Pulmonary artery endothelial cell (primary cell): ENCODE data around the gene ZFYVE28. TPM values are rescaled to one million over a fixed set of nuclear protein-coding genes. Genes with fewer than 3 reads are reported as not detected.
"Not testable (repeated sequence)": the region's sequence is repeated elsewhere in the genome, so short reads cannot be mapped to it uniquely, and the experiment has no call there.

Source experiments
- DNase-seq: peaks from one replicate; pipeline ENCODE4 v3.0.0-alpha.2; 2011; ENCODE audit warnings: low read depth, low spot score
- total RNA-seq: library from RNA; depleted of rRNA; stranded (reverse); fragments of >200 nt; gene quantifications from 2 replicates; pipeline ENCODE4 v1.2.3, GENCODE V29; 2014

ZFYVE28 gene
- total RNA-seq = 10.8 and 12.3 TPM in 2 replicates

DNA sequence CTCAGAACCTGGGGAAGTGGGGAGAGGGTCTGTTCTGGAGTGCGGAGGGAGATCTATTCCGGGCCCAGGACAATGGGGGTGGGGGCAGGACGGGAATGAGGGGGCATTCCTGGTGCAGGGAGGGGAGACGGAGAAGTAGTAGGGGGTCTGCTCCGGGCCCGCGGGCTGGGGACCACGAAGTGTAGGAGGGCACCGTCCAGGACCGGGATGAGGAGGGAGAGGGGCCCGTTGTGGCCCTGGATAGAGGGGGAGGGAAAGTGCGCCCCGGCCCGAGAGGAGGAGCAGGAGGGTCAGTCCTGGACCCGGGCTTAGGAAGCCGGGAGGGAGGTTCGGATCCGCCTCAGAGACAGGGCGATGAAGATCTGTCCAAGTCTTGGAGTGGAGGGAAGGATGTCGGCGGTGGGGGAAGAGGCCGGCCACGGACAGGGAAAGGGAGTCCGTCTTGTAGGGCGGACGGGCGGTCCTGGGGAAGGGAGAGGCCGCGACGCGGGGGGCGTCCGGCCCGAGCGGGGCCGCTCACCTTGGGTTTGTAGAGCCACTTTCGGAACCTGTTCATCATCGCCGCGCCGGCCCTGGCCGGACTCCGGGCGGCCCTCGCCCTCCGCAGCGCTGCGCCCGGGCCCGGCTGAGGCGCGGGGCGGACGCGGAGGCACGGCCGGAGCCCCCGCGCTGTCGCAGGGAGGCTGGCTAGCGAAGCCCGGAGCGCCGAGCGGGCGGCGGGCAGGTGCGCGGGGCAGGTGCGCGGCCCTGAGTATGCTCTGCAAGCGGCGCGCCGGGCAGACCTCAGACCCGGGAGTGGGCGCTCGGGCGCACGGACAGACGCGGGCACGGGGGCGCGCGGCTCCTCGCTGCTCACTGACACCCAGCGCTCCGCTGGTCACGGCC is at the start of gene ZFYVE28:
ZFYVE28 (minus strand) TSS at position 881 of the 885 bp plus-strand sequence; CDS start at position 559, 322 bp downstream.
- DNase-seq = no peak

- not testable (repeated sequence) for DNase-seq
Observed at GRCh38 chr4:2465544-2465943, 47.1 kb upstream of the ZFYVE28 start.

DNA sequence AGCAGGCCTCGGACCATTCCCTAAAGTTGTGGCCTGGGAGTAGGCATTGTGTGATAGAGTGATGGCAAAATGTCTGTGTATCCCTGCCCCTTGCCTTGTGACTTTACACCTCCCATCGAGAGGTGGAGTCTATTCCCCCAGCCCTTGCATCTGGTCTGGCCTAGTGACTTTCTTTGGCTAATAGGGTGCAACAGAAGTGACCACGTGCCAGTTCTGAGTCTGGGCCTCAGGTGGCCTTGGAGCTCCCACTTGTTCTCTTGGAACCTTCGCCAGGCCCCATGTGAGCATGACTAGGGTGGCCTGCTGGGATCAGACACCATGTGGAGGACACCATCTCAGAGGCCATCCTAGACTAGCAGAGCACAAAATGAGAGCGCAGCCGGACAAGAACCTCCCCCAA is 46.6 kb upstream of the ZFYVE28 start:
- DNase-seq = no peak

GRCh38 chr4:2462992-2463762 is 44.7 kb upstream of the ZFYVE28 start:
- DNase-seq = no peak

DNA sequence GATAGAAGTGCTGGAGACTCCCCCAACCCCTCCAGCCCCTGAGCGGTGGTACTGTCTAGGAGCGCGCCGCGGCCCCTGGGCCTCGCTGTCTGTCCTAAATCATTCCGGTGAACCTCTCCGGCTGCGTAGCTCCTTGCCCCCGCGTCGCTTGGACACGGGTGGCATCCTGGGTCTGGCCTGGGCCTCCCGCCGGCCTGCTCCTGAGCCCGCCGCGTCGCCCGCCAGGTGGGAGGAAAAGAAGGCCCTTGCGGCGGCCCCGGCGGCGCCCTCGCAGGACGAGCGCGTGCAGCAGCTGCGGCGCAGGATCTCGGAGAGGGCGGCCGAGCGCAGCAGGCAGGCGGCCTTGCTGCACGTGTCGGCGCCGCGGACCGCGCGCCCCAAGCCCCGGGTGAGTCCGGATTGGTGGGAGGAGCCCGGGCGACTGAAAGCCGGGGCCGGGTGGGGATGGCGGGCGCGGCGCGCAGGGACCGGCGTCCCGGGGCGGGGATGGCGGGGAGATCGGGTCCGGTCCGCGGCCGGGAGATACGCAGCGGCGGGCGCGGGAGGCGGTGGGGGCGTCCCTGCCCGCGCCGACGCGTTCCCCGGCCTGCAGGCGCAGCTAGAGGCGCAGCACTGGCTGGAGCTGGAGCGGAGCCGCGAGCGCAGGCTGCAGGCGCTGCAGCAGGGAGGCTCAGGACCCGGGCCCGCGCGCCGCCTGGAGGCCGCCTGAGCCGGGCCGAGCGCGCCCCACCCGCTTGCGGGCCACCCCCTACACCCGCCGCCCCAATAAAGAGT is 44.0 kb upstream of the ZFYVE28 start:
- DNase-seq = peak; percentile 37

DNA sequence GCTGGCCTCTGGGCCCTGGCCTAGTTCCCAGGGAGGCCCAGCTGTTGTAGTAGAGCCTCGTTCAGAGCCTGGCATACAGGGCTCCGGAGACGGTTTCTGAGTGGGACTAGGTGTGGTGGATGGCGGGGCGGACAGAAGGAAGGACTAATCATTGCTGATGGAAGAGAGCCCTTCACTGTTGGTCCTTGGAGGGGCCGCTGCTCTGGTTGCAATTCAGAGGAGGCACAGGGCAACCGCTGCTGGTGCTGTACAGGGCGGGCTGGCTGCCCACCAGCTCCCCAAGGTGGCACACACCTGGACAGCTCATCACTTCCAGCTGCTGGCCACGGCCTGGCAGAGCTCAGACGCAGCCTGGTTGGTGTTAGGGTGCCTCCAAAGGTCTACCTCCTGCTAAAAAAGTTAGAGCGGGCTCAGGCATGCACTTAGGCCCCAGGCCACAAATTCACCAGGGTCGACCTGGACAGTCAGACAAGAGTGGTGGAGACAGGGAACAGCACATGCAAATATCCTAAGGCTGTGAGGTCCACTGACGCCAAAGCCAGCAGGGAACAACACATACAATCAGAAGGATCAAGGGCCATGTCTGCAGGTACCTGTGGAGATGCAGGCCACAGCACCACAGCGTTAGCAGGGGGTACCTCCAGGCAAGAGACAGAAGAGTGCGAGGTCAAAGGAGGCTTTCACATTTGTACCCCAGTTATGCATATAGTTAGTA is 43.0 kb upstream of the ZFYVE28 start:
- DNase-seq = no peak

- DNase-seq = no peak
Observed at GRCh38 chr4:2459589-2460349, 41.3 kb upstream of the ZFYVE28 start.

DNA sequence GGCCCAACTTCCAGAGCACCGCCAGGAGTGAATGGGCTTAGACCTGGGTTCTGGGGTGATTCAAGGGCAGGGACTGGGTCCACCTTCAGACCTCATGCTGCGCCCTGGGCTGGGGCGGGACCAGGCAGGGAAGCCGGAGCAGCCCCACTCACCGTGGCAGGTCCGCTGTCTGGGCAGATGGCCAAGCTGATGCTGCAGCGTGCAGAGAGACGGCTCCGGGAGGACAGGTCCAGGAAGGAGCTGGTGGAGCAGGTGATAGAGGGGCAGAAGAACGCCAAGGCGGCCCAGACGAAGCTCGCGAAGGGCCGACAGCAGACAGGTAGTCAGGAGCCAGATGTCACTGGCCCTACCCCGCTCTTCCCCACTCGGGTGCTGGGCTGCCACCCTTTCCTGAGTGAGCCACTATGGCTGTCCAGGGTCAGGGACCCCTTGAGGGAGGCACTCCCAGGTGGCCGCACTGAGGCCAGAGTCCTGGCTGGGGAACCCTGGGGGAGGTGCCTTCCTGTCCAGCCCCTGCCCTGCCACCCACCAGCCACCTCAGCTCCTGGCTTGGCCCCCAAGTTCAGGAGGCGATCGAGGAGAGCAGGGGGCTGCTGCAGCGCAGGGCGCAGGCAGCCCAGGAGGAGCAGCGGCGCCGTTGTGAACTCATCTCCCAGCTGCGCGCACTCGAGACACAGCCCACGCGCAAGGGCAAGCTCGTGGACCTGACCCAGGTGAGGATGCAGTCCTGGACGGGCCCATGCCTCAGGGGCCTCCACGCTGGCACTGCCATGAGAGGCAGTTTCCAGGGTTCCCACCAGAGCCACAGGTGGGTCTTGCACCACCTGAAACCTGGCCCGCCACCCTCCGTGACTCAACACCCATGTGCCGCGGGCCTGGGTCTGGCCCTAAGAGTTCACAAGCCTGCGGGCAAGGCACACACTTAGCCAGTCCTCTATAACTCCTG is 40.4 kb upstream of the ZFYVE28 start:
- no peak for DNase-seq

GRCh38 chr4:2457481-2458295 is 39.2 kb upstream of the ZFYVE28 start:
- DNase-seq = no peak

- DNase-seq = no peak
Observed at GRCh38 chr4:2451821-2452785, 33.7 kb upstream of the ZFYVE28 start.

GRCh38 chr4:2451036-2451520 is 32.6 kb upstream of the ZFYVE28 start:
- DNase-seq = no peak

GRCh38 chr4:2450394-2451035 is 32.1 kb upstream of the ZFYVE28 start:
- DNase-seq = no peak

DNA sequence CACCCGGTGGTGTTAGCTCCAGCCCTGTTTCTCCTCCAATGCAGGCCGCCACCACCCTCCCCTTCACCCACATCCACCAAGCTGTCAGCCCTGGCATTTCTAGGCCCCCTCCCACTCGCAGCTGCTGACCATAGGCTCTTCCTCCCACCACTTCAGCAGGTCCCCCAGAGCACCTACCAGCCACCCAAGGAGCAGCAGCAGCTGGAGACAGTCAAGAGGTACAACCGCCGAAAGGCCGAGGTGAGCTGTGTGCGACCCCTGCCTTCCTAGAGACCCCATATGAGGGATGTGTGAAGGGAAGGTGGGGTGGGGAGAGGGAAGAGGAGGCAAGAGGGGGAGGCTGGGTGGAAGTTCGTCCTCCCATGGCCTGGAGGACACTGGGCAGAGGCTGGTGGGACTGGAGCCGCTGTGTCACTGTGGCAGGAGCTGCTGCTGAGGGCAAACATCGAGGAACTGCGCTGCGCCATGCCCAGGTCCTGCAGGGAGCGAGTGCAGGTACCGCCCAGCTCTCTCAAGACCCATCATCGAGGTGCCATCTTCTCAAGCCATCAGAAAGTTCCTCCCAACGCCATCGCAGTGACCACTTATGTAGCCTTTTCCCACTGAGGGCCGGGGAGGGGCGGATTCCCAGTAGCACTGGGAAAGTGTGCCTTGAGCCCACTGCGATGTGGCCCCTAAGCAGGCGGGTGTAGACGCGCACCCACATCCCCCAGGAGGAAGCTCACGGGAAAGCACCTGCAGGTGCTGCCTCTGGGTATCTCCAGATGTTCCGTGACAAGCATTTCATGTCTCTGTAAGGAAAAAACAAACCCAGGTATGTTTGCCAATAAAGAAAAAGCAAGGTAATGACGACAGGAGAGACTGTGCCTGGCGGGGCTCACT is 31.3 kb upstream of the ZFYVE28 start:
- no peak for DNase-seq

GRCh38 chr4:2449051-2449450 is 30.6 kb upstream of the ZFYVE28 start:
- DNase-seq = no peak

DNA sequence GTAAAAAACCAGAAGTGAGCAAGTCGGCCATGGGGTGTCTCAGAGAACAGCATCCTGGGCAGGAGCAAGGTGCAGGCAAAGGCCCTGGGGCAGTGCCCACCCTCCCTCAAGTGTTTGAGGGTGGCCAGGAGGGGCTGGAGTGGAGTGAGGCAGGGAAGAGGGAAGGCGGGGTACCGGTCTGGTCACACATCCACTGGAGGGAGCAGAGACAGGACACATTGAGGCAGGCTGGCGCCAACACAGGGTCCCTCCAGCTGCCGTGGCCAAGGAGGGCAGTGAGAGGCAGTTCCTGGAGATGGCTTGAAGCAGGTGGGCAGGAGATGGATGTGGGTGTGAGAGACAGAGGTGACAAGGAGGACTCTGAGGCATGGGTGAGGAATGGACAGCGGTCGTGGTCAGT is 30.1 kb upstream of the ZFYVE28 start:
- no peak for DNase-seq
